GM23338 (cell line): Measurements from ENCODE around the gene MEF2A. TPM values are rescaled to one million over a fixed set of nuclear protein-coding genes. Genes with fewer than 3 reads are reported as not detected.

Experiments
- ATAC-seq: fragments of 200-7000 bp; cut with Tn5 transposase; 3 replicates; pipeline ENCODE4 v1.9.1; 2020
- DNase-seq: peaks from one replicate; pipeline ENCODE4 v3.0.0-alpha.2; 2015; ENCODE audit warnings: low spot score
- H2AFZ ChIP-seq: fragments of 200-600 bp; sonication (generic); 2 replicates; pipeline ENCODE4 v1.8.0; 2016; ENCODE audit warnings: antibody characterized with exemption, mild to moderate bottlenecking, moderate library complexity
- H3F3A ChIP-seq: fragments of 200-600 bp; sonication (generic); replicated peaks from 2 replicates; pipeline ENCODE4 v1.8.0; 2017; ENCODE audit warnings: antibody characterized with exemption, mixed run types, low read depth
- H3K27ac ChIP-seq: fragments of 200-600 bp; sonication (generic); 2 replicates; pipeline ENCODE4 v1.6.1; 2016; ENCODE audit warnings: low read depth
- H3K27me3 ChIP-seq: fragments of 200-600 bp; sonication (generic); 2 replicates; pipeline ENCODE4 v1.8.0; 2016; ENCODE audit warnings: mild to moderate bottlenecking, mixed run types, moderate library complexity; ENCODE audit not compliant: insufficient read depth
- H3K36me3 ChIP-seq: fragments of 200-600 bp; sonication (generic); 2 replicates; pipeline ENCODE4 v1.8.0; 2016; ENCODE audit warnings: mild to moderate bottlenecking; ENCODE audit not compliant: insufficient read depth
- H3K4me1 ChIP-seq: fragments of 200-600 bp; sonication (generic); 2 replicates; pipeline ENCODE4 v1.8.0; 2016; ENCODE audit warnings: mild to moderate bottlenecking, moderate library complexity; ENCODE audit not compliant: insufficient read depth
- H3K4me2 ChIP-seq: fragments of 200-600 bp; sonication (generic); 2 replicates; pipeline ENCODE4 v1.7.1; 2017; ENCODE audit warnings: mixed run types
- H3K4me3 ChIP-seq: fragments of 200-600 bp; sonication (generic); 2 replicates; pipeline ENCODE4 v1.6.1; 2016; ENCODE audit warnings: mixed run types
- H3K79me2 ChIP-seq: fragments of 200-600 bp; sonication (generic); replicated peaks from 2 replicates; pipeline ENCODE4 v1.8.0; 2017; ENCODE audit warnings: mild to moderate bottlenecking; ENCODE audit not compliant: insufficient read depth
- H3K9me2 ChIP-seq: fragments of 200-600 bp; sonication (generic); 2 replicates; pipeline ENCODE4 v1.8.0; 2017; ENCODE audit not compliant: insufficient read depth
- H4K20me1 ChIP-seq: fragments of 200-600 bp; sonication (generic); replicated peaks from 2 replicates; pipeline ENCODE4 v1.8.0; 2017; ENCODE audit warnings: mild to moderate bottlenecking; ENCODE audit not compliant: insufficient read depth
- H3K27ac Mint-ChIP-seq: 2 replicates; pipeline ENCODE4 v1.8.0; 2020; ENCODE audit warnings: inconsistent platforms, mild to moderate bottlenecking, moderate library complexity, mixed read lengths
- H3K27me3 Mint-ChIP-seq: 3 replicates; pipeline ENCODE4 v1.8.0; 2022; ENCODE audit warnings: low read depth, mild to moderate bottlenecking, moderate library complexity, mixed read lengths, inconsistent platforms; ENCODE audit not compliant: insufficient read depth, poor library complexity
- H3K36me3 Mint-ChIP-seq: 3 replicates; pipeline ENCODE4 v1.8.0; 2021; ENCODE audit warnings: low read depth, mild to moderate bottlenecking, inconsistent platforms, moderate library complexity, mixed read lengths
- H3K4me1 Mint-ChIP-seq: 3 replicates; pipeline ENCODE4 v1.8.0; 2020; ENCODE audit warnings: mild to moderate bottlenecking, inconsistent platforms, mixed read lengths
- H3K4me3 Mint-ChIP-seq: 3 replicates; pipeline ENCODE4 v1.8.0; 2021; ENCODE audit warnings: moderate library complexity, mild to moderate bottlenecking, inconsistent platforms, mixed read lengths
- H3K9me3 Mint-ChIP-seq: 3 replicates; pipeline ENCODE4 v1.8.0; 2020; ENCODE audit warnings: moderate library complexity, mild to moderate bottlenecking, inconsistent platforms, mixed read lengths
- ETS1 ChIP-seq: IDR thresholded peaks from 2 replicates; pipeline ENCODE4 v1.6.1; 2016; ENCODE audit warnings: antibody characterized with exemption
- EZH2phosphoT487 ChIP-seq: fragments of 200-600 bp; sonication (generic); IDR thresholded peaks from one replicate; pipeline ENCODE4 v1.8.1; 2018; ENCODE audit warnings: antibody characterized with exemption; ENCODE audit not compliant: unreplicated experiment
- JUNB ChIP-seq: IDR thresholded peaks from one replicate; pipeline ENCODE4 v1.6.1; 2016; ENCODE audit warnings: antibody characterized with exemption; ENCODE audit not compliant: unreplicated experiment
- NANOG ChIP-seq: IDR thresholded peaks from 2 replicates; pipeline ENCODE4 v1.6.1; 2016; ENCODE audit warnings: antibody characterized with exemption, borderline replicate concordance
- POLR2AphosphoS5 ChIP-seq: IDR thresholded peaks from 2 replicates; pipeline ENCODE4 v1.6.1; 2016; ENCODE audit warnings: antibody characterized with exemption, low read depth
- ZNF114 ChIP-seq: fragments of 250-450 bp; sonication (Bioruptor Pico); IDR thresholded peaks from 2 replicates; pipeline ENCODE4 v1.5.0; 2020; ENCODE audit warnings: mild to moderate bottlenecking, moderate library complexity
- ZNF331 ChIP-seq: fragments of 250-450 bp; sonication (Bioruptor Pico); IDR thresholded peaks from 2 replicates; pipeline ENCODE4 v1.5.0; 2020; ENCODE audit warnings: low read depth, mild to moderate bottlenecking, moderate library complexity
- ZNF462 ChIP-seq: fragments of 250-450 bp; sonication (Bioruptor Pico); IDR thresholded peaks from 2 replicates; pipeline ENCODE4 v1.5.0; 2020; ENCODE audit warnings: mild to moderate bottlenecking, moderate library complexity
- polyA plus RNA-seq: library from polyadenylated mRNA; unstranded; fragments of >200 nt; fragmentation: Nextera tagmentation; extraction: Ambion mirVana; gene quantifications from 2 replicates; pipeline ENCODE4 v1.2.1, GENCODE V29; 2016
- total RNA-seq: library from RNA; depleted of rRNA; stranded (reverse); fragments of >200 nt; shearing (Covaris generic); gene quantifications from 2 replicates; pipeline ENCODE4 v1.2.3, GENCODE V29; 2014
- TF ChIP-seq, protein P1 (sequence below): IDR thresholded peaks from one replicate; pipeline ENCODE4 v1.6.1; 2018; ENCODE audit warnings: antibody characterized with exemption; ENCODE audit not compliant: unreplicated experiment

Gene MEF2A
- total and polyA plus RNA-seq, 2 experiments from 2014 or later = 20.3 to 42.3 TPM

DNA sequence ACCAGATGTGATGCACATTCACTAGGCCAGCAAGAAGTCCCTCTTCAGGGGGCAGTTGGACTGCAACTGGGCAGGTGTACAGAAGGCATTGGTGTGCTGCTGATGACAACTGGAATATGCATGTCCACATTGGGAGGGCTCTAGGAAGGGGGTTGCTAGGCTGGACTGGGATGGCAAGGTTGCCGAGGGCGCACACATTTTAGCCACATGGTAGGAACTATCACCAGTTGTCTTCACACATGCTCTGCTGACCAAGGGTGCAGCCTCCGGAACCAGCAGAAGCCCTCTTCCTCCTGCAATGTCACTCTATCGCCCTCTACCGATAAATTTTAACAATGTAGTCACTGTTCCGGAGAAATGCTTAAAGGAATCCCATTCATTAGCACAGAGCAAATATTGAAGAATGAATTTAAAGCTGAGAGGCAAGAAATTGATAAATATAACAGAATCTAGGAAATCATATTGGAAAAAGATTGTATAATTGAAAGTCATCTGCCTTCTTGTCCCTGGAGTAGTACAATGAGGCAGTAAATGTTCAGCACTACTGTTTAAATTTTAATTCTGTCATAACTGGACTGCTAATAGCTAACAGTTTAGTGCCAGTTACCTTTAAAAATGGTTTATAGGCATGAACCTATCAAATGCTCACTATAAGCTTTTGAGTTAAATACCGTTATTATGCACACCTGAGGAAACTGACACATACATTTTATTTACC lies 190.1 kb downstream of the MEF2A start (continued):
- no peak for TF ChIP-seq ZNF462 (CRISPR knock-in tag)

GRCh38 chr15:99762288-99762687 lies 196.5 kb downstream of the MEF2A start:
- Mint-ChIP-seq H3K27me3 (no peaks in the 10 kb centered on the region), H3K36me3 (no peaks in the 10 kb centered on the region), H3K27ac (no peak overlapping the region), H3K9me3 (no peaks in the 10 kb centered on the region), H3K4me1 (no peaks in the 10 kb centered on the region), H3K4me3 (no peak overlapping the region)
- Histone ChIP-seq H3K36me3 (no peaks in the 10 kb centered on the region), H4K20me1 (no peaks in the 10 kb centered on the region), H3K4me3 (no peak overlapping the region), H2AFZ (no peak overlapping the region), H3K79me2 (no peaks in the 10 kb centered on the region), H3K27ac (no peak overlapping the region), H3K4me1 (no peaks in the 10 kb centered on the region), H3F3A (no peaks in the 10 kb centered on the region), H3K27me3 (no peaks in the 10 kb centered on the region), H3K4me2 (no peak overlapping the region), H3K9me2 (no peaks in the 10 kb centered on the region)
- no peak for ATAC-seq
- DNase-seq = no peak
- TF ChIP-seq NANOG (no peak), ZNF331 (CRISPR knock-in tag) (no peak), ZNF114 (no peak), ETS1 (no peak), EZH2phosphoT487 (no peak), JUNB (no peak), POLR2AphosphoS5 (no peak)
- TF ChIP-seq, protein P1, sequence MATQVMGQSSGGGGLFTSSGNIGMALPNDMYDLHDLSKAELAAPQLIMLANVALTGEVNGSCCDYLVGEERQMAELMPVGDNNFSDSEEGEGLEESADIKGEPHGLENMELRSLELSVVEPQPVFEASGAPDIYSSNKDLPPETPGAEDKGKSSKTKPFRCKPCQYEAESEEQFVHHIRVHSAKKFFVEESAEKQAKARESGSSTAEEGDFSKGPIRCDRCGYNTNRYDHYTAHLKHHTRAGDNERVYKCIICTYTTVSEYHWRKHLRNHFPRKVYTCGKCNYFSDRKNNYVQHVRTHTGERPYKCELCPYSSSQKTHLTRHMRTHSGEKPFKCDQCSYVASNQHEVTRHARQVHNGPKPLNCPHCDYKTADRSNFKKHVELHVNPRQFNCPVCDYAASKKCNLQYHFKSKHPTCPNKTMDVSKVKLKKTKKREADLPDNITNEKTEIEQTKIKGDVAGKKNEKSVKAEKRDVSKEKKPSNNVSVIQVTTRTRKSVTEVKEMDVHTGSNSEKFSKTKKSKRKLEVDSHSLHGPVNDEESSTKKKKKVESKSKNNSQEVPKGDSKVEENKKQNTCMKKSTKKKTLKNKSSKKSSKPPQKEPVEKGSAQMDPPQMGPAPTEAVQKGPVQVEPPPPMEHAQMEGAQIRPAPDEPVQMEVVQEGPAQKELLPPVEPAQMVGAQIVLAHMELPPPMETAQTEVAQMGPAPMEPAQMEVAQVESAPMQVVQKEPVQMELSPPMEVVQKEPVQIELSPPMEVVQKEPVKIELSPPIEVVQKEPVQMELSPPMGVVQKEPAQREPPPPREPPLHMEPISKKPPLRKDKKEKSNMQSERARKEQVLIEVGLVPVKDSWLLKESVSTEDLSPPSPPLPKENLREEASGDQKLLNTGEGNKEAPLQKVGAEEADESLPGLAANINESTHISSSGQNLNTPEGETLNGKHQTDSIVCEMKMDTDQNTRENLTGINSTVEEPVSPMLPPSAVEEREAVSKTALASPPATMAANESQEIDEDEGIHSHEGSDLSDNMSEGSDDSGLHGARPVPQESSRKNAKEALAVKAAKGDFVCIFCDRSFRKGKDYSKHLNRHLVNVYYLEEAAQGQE = no peak
